Measurements from ENCODE around the gene KLC1.

The KLC1 gene

GRCh38 chr14:103657471-103657870 is 28.5 kb downstream of the KLC1 start:
- Histone ChIP-seq H3K9me3 (ENCODE audit: control insufficient read depth, insufficient read depth, low read length) (no peaks in the 10 kb centered on the region), H3K27ac (ENCODE audit: low read depth, low read length) (no peak overlapping the region), H3F3A (ENCODE audit: control insufficient read depth, insufficient read depth) (no peaks in the 10 kb centered on the region), H3K4me2 (ENCODE audit: low read length) (no peak overlapping the region), H3K4me3 (ENCODE audit: low read length) (no peak overlapping the region), H3K4me1 (ENCODE audit: control insufficient read depth, low read length) (no peaks in the 10 kb centered on the region), H3K27me3 (ENCODE audit: control insufficient read depth, low read length) (no peaks in the 10 kb centered on the region), H4K20me1 (ENCODE audit: control insufficient read depth, insufficient read depth, low read depth, low read length) (no peaks in the 10 kb centered on the region; the same call in 1 of the 2 replicates), H3K36me3 (ENCODE audit: control insufficient read depth, low read length) (peaks cover 70% of the 10 kb centered on the region), H3K9me2 (replicated peaks; ENCODE audit: control insufficient read depth, low read length) (no peaks in the 10 kb centered on the region), H3K79me2 (ENCODE audit: control insufficient read depth, low read length) (peaks cover 32% of the 10 kb centered on the region)
- no peak for TF ChIP-seq EZH2phosphoT487 (IDR thresholded peaks at IDR 0.05; ENCODE audit: borderline replicate concordance, low read length)
- TF ChIP-seq, protein P1, sequence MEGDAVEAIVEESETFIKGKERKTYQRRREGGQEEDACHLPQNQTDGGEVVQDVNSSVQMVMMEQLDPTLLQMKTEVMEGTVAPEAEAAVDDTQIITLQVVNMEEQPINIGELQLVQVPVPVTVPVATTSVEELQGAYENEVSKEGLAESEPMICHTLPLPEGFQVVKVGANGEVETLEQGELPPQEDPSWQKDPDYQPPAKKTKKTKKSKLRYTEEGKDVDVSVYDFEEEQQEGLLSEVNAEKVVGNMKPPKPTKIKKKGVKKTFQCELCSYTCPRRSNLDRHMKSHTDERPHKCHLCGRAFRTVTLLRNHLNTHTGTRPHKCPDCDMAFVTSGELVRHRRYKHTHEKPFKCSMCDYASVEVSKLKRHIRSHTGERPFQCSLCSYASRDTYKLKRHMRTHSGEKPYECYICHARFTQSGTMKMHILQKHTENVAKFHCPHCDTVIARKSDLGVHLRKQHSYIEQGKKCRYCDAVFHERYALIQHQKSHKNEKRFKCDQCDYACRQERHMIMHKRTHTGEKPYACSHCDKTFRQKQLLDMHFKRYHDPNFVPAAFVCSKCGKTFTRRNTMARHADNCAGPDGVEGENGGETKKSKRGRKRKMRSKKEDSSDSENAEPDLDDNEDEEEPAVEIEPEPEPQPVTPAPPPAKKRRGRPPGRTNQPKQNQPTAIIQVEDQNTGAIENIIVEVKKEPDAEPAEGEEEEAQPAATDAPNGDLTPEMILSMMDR (IDR thresholded peaks at IDR 0.05; ENCODE audit: low read depth, low read length, poor library complexity, severe bottlenecking): no peak

DNA sequence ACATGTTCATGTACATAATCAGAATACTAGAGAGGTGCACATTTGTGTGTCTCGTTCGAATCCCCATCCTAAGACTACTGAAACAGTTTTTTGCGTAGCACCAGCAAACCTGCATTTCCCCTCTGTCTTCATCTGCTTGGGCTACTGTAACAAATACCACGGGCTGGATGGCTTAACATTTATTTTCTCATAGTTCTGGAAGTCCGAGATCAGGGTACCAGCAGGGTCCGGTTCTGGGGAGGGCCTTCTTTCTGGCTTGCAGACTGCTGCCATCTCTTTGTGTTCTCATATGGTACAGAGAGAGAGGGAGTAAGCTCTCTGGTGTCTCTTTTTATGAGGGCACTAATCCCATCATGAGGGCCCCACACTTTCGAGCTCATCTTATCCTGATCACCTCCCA is 30.6 kb downstream of the KLC1 start:
- H3K79me2 ChIP-seq (ENCODE audit: control insufficient read depth, low read length): peaks cover 14% of the 10 kb centered on the region
- H4K20me1 ChIP-seq (ENCODE audit: control insufficient read depth, insufficient read depth, low read depth, low read length): no peaks in the 10 kb centered on the region; the same call in 1 of the 2 replicates

GRCh38 chr14:103662029-103662428 is 33.0 kb downstream of the KLC1 start:
- H3K4me2 ChIP-seq (ENCODE audit: low read length): no peak overlapping the region
- TF ChIP-seq, protein P1 (IDR thresholded peaks at IDR 0.05; ENCODE audit: low read depth, low read length, poor library complexity, severe bottlenecking): no peak
- no peak for TF ChIP-seq EZH2phosphoT487 (IDR thresholded peaks at IDR 0.05; ENCODE audit: borderline replicate concordance, low read length)
- no peaks in the 10 kb centered on the region for H3K4me1 ChIP-seq (ENCODE audit: control insufficient read depth, low read length)
- no peaks in the 10 kb centered on the region for H3K27me3 ChIP-seq (ENCODE audit: control insufficient read depth, low read length)
- H3K9me2 ChIP-seq (replicated peaks; ENCODE audit: control insufficient read depth, low read length): no peaks in the 10 kb centered on the region
- no peak overlapping the region for H3K4me3 ChIP-seq (ENCODE audit: low read length)
- no peaks in the 10 kb centered on the region; the same call in 1 of the 2 replicates for H4K20me1 ChIP-seq (ENCODE audit: control insufficient read depth, insufficient read depth, low read depth, low read length)
- no peaks in the 10 kb centered on the region for H3F3A ChIP-seq (ENCODE audit: control insufficient read depth, insufficient read depth)
- H3K9me3 ChIP-seq (ENCODE audit: control insufficient read depth, insufficient read depth, low read length): no peaks in the 10 kb centered on the region
- peaks cover 9% of the 10 kb centered on the region; the same call in 1 of the 2 replicates for H3K79me2 ChIP-seq (ENCODE audit: control insufficient read depth, low read length)
- H3K27ac ChIP-seq (ENCODE audit: low read depth, low read length): no peak overlapping the region
- H3K36me3 ChIP-seq (ENCODE audit: control insufficient read depth, low read length): peaks cover 56% of the 10 kb centered on the region

More for the DNA sequence above, 30.6 kb downstream of the KLC1 start:
- Histone ChIP-seq H3K27ac (ENCODE audit: low read depth, low read length) (no peak overlapping the region), H3K9me2 (replicated peaks; ENCODE audit: control insufficient read depth, low read length) (no peaks in the 10 kb centered on the region), H3F3A (ENCODE audit: control insufficient read depth, insufficient read depth) (no peaks in the 10 kb centered on the region), H3K27me3 (ENCODE audit: control insufficient read depth, low read length) (no peaks in the 10 kb centered on the region), H3K4me2 (ENCODE audit: low read length) (no peak overlapping the region), H3K9me3 (ENCODE audit: control insufficient read depth, insufficient read depth, low read length) (no peaks in the 10 kb centered on the region), H3K4me3 (ENCODE audit: low read length) (no peak overlapping the region), H3K4me1 (ENCODE audit: control insufficient read depth, low read length) (no peaks in the 10 kb centered on the region), H3K36me3 (ENCODE audit: control insufficient read depth, low read length) (peaks cover 68% of the 10 kb centered on the region)
- TF ChIP-seq EZH2phosphoT487 (IDR thresholded peaks at IDR 0.05; ENCODE audit: borderline replicate concordance, low read length): no peak
- TF ChIP-seq, protein P1 (IDR thresholded peaks at IDR 0.05; ENCODE audit: low read depth, low read length, poor library complexity, severe bottlenecking): no peak

All from DOHH2 (cell line).